OCI-LY7 (cell line): Measurements from ENCODE around the gene MAP3K13. TPM values are rescaled to one million over a fixed set of nuclear protein-coding genes. Genes with fewer than 3 reads are reported as not detected.
"Not testable (repeated sequence)": the region's sequence is repeated elsewhere in the genome, so short reads cannot be mapped to it uniquely, and the experiment has no call there.

Source experiments
- BruUV-seq: library from RNA; stranded (reverse); fragments of 400-500 nt; replicated peaks from 2 replicates; lab custom pipeline; 2021; lab: Mats Ljungman, UMichigan
- CTCF ChIA-PET: fragments of 300-600 bp; sonication (Branson Sonifier 250); formaldehyde crosslinking; loops from one replicate; lab custom pipeline; 2022; ENCODE audit warnings: antibody characterized with exemption; ENCODE audit not compliant: unreplicated experiment; lab: Charles Lee
- POLR2A ChIA-PET: fragments of 300-600 bp; sonication (Branson Sonifier 250); formaldehyde crosslinking; loops from one replicate; lab custom pipeline; 2022; ENCODE audit warnings: antibody characterized with exemption; lab: Charles Lee
- DNase-seq: peaks from one replicate; pipeline ENCODE4 v3.0.0-alpha.2; 2015; ENCODE audit warnings: low spot score
- H2AFZ ChIP-seq: fragments of 200-600 bp; sonication (generic), shearing (Covaris generic); 2 replicates; pipeline ENCODE4 v1.6.1; 2014; ENCODE audit warnings: mild to moderate bottlenecking, antibody characterized with exemption, low read length, moderate library complexity
- H3K27ac ChIP-seq: fragments of 200-600 bp; sonication (generic); 2 replicates; pipeline ENCODE4 v1.5.1; 2014; ENCODE audit warnings: mixed run types, low read depth, mild to moderate bottlenecking, moderate library complexity, low read length, inconsistent platforms; ENCODE audit not compliant: poor library complexity, severe bottlenecking
- H3K36me3 ChIP-seq: fragments of 200-600 bp; sonication (generic); 2 replicates; pipeline ENCODE4 v1.6.1; 2014; ENCODE audit warnings: mild to moderate bottlenecking, antibody characterized with exemption, low read length, moderate library complexity, mixed read lengths; ENCODE audit not compliant: insufficient read depth
- H3K4me1 ChIP-seq: fragments of 200-600 bp; sonication (generic); 2 replicates; pipeline ENCODE4 v1.5.1; 2014; ENCODE audit warnings: mild to moderate bottlenecking, low read length; ENCODE audit not compliant: insufficient read depth, poor library complexity, severe bottlenecking
- H3K4me2 ChIP-seq: fragments of 200-600 bp; sonication (generic); 2 replicates; pipeline ENCODE4 v1.6.1; 2014; ENCODE audit warnings: mild to moderate bottlenecking, low read length
- H3K4me3 ChIP-seq: fragments of 200-600 bp; sonication (generic); 2 replicates; pipeline ENCODE4 v1.5.1; 2014; ENCODE audit warnings: mild to moderate bottlenecking, low read depth, low read length; ENCODE audit not compliant: poor library complexity, severe bottlenecking
- H3K79me2 ChIP-seq: fragments of 200-600 bp; sonication (generic); 2 replicates; pipeline ENCODE4 v1.6.1; 2016; ENCODE audit warnings: low read depth, mild to moderate bottlenecking, low read length, moderate library complexity, mixed read lengths; ENCODE audit not compliant: insufficient read depth
- H3K9me2 ChIP-seq: fragments of 200-600 bp; sonication (generic); 2 replicates; pipeline ENCODE4 v1.6.1; 2016; ENCODE audit warnings: mild to moderate bottlenecking, low read length, mixed read lengths; ENCODE audit not compliant: insufficient read depth
- H3K9me3 ChIP-seq: fragments of 200-600 bp; sonication (generic); 2 replicates; pipeline ENCODE4 v1.6.1; 2014; ENCODE audit warnings: mild to moderate bottlenecking, mixed run types, low read length, mixed read lengths
- H4K20me1 ChIP-seq: fragments of 200-600 bp; sonication (generic); 2 replicates; pipeline ENCODE4 v1.6.1; 2014; ENCODE audit warnings: mild to moderate bottlenecking, antibody characterized with exemption, low read length, moderate library complexity, mixed read lengths; ENCODE audit not compliant: insufficient read depth
- CTCF ChIP-seq: fragments of 200-600 bp; sonication (generic); conservative IDR thresholded peaks from 2 replicates; pipeline ENCODE4 v1.5.1; 2014; ENCODE audit warnings: mild to moderate bottlenecking, antibody characterized with exemption, low read length, moderate library complexity, mixed read lengths
- EZH2phosphoT487 ChIP-seq: fragments of 200-600 bp; sonication (generic); IDR thresholded peaks from 2 replicates; pipeline ENCODE4 v1.6.1; 2018; ENCODE audit warnings: low read depth, borderline replicate concordance, mild to moderate bottlenecking, mixed run types, antibody characterized with exemption, low read length, moderate library complexity, mixed read lengths
- intact Hi-C: fragments of 100-400 bp; cut with micrococcal nuclease; formaldehyde crosslinking; loops from one replicate; pipeline ENCODE4 v1.10.0; 2022; ENCODE audit not compliant: unreplicated experiment
- total RNA-seq, 2 experiments: library from RNA; depleted of rRNA in 1 of 2; stranded (reverse); fragments of >200 nt in 1 of 2; shearing (Covaris generic) in 1 of 2; gene quantifications; 2 replicates each; pipeline ENCODE4 v1.2.3, GENCODE V29; 2014 to 2022

Gene MAP3K13
- total RNA-seq, 2 experiments from 2014 or later = 7.6 to 15.0 TPM

GRCh38 chr3:185409957-185410356, 47.0 kb downstream of the MAP3K13 start:
- DNase-seq = no peak
- CTCF ChIA-PET = no interaction called here
- POLR2A ChIA-PET = no interaction called here
- Histone ChIP-seq H2AFZ (no peak overlapping the region), H3K27ac (no peak overlapping the region), H3K79me2 (no peaks in the 10 kb centered on the region), H3K4me2 (no peak overlapping the region), H3K36me3 (no peaks in the 10 kb centered on the region), H3K9me2 (no peaks in the 10 kb centered on the region), H3K4me1 (no peaks in the 10 kb centered on the region), H3K4me3 (no peak overlapping the region), H4K20me1 (no peaks in the 10 kb centered on the region), H3K9me3 (no peaks in the 10 kb centered on the region)
- intact Hi-C loops = no loop called here
- TF ChIP-seq EZH2phosphoT487 (no peak), CTCF (no peak)
- BruUV-seq = no TSS peak

- no peaks in the 10 kb centered on the region for H4K20me1 ChIP-seq
- intact Hi-C loops = no loop called here
- H3K9me3 ChIP-seq = no peaks in the 10 kb centered on the region
- H3K4me1 ChIP-seq = no peaks in the 10 kb centered on the region
- ChIA-PET CTCF (no interaction called here), POLR2A (no interaction called here)
- TF ChIP-seq EZH2phosphoT487 = no peak
- no peak for TF ChIP-seq CTCF
- H3K79me2 ChIP-seq = no peaks in the 10 kb centered on the region
- no peak overlapping the region for H3K4me3 ChIP-seq
- no TSS peak for BruUV-seq
- no peak for DNase-seq
- no peak overlapping the region for H3K4me2 ChIP-seq
- no peak overlapping the region for H2AFZ ChIP-seq
- no peak overlapping the region for H3K27ac ChIP-seq
- no peaks in the 10 kb centered on the region for H3K9me2 ChIP-seq
- H3K36me3 ChIP-seq = no peaks in the 10 kb centered on the region
Observed at GRCh38 chr3:185411133-185411532, 48.2 kb downstream of the MAP3K13 start.

GRCh38 chr3:185416513-185416912, 53.6 kb downstream of the MAP3K13 start:
- H3K9me3 ChIP-seq = no peaks in the 10 kb centered on the region
- H3K27ac ChIP-seq = no peak overlapping the region
- no peak for DNase-seq
- intact Hi-C loops = no loop called here
- H3K4me3 ChIP-seq = no peak overlapping the region
- TF ChIP-seq CTCF (no peak), EZH2phosphoT487 (no peak)
- ChIA-PET CTCF (interaction anchor here (0.6 kb wide), 1 partner anchor 233 kb away, joined by 3 read pairs; no protein-coding TSS in a partner anchor), POLR2A (interaction anchor here (0.6 to 0.9 kb wide), 2 partner anchors 9 to 55 kb away, joined by 3 read pairs; no protein-coding TSS in a partner anchor)
- H3K79me2 ChIP-seq = no peaks in the 10 kb centered on the region
- no peaks in the 10 kb centered on the region for H4K20me1 ChIP-seq
- no TSS peak for BruUV-seq
- H3K9me2 ChIP-seq = no peaks in the 10 kb centered on the region
- H3K4me2 ChIP-seq = no peak overlapping the region
- no peak overlapping the region for H2AFZ ChIP-seq
- no peaks in the 10 kb centered on the region for H3K36me3 ChIP-seq
- peaks cover 17% of the 10 kb centered on the region for H3K4me1 ChIP-seq

- Histone ChIP-seq H3K4me2 (peak overlapping the region; percentile 29; the same call in 1 of the 2 replicates), H3K4me1 (peaks cover 36% of the 10 kb centered on the region)
- H3K4me3 ChIP-seq, H3K79me2 ChIP-seq, H3K9me3 ChIP-seq, H3K27ac ChIP-seq, H3K36me3 ChIP-seq, POLR2A ChIA-PET, BruUV-seq, H4K20me1 ChIP-seq, H3K9me2 ChIP-seq, intact Hi-C loops, H2AFZ ChIP-seq, CTCF ChIA-PET: not testable (repeated sequence)
- DNase-seq = peak; percentile 11
Observed at GRCh38 chr3:185418561-185418977, 55.6 kb downstream of the MAP3K13 start.
